Measurements from ENCODE around the gene PLAGL2.
"Not testable (repeated sequence)": the region's sequence is repeated elsewhere in the genome, so short reads cannot be mapped to it uniquely, and the experiment has no call there.

PLAGL2 gene

GRCh38 chr20:32184961-32185603, 22.5 kb downstream of the PLAGL2 start:
- no peaks in the 10 kb centered on the region for H3K4me1 ChIP-seq
- H3K27me3 ChIP-seq = no peaks in the 10 kb centered on the region
- no peaks in the 10 kb centered on the region for H3K9me3 ChIP-seq
- no peak for TF ChIP-seq CTCF (IDR thresholded peaks at IDR 0.05; ENCODE audit: low read depth, low read length)
- H3K36me3 ChIP-seq = no peaks in the 10 kb centered on the region
- H3K4me3 ChIP-seq (ENCODE audit: low read depth, low read length) = no peak overlapping the region
- no peak for DNase-seq

GRCh38 chr20:32183947-32184635, 23.5 kb downstream of the PLAGL2 start:
- TF ChIP-seq CTCF (IDR thresholded peaks at IDR 0.05; ENCODE audit: low read depth, low read length) = no peak
- Histone ChIP-seq H3K4me1 (no peaks in the 10 kb centered on the region), H3K9me3 (no peaks in the 10 kb centered on the region), H3K27me3 (no peaks in the 10 kb centered on the region), H3K36me3 (no peaks in the 10 kb centered on the region), H3K4me3 (ENCODE audit: low read depth, low read length) (no peak overlapping the region)
- DNase-seq = no peak

DNA sequence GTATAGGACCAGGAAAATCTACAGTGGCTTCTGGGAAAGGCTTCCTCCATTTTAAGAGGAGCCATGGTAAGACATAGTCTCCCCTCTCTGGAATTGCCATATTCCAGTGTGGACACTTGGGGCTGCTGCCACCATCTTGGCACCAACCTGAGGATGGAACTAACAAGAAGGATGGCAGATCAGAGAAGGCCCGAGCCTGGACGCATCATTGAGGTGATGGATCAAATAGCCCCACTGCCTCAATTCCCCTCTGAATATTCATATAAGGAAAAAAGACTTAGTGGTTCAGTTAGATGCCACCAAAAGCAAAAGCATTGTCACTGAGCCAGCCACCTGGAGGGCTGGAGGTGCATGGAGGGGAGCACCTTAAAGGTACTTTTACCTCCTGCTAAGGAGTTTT, 25.9 kb downstream of the PLAGL2 start:
- no peak for TF ChIP-seq CTCF (IDR thresholded peaks at IDR 0.05; ENCODE audit: low read depth, low read length)
- Histone ChIP-seq H3K9me3 (no peaks in the 10 kb centered on the region), H3K36me3 (no peaks in the 10 kb centered on the region), H3K27me3 (no peaks in the 10 kb centered on the region), H3K4me1 (no peaks in the 10 kb centered on the region), H3K4me3 (ENCODE audit: low read depth, low read length) (no peak overlapping the region)
- DNase-seq = no peak

- no peak for DNase-seq
- Histone ChIP-seq H3K4me3 (ENCODE audit: low read depth, low read length) (no peak overlapping the region), H3K27me3 (no peaks in the 10 kb centered on the region), H3K9me3 (no peaks in the 10 kb centered on the region), H3K4me1 (no peaks in the 10 kb centered on the region), H3K36me3 (no peaks in the 10 kb centered on the region)
- TF ChIP-seq CTCF (IDR thresholded peaks at IDR 0.05; ENCODE audit: low read depth, low read length) = no peak
These were observed 27.6 kb downstream of the PLAGL2 start for GRCh38 chr20:32179934-32180333.

DNA sequence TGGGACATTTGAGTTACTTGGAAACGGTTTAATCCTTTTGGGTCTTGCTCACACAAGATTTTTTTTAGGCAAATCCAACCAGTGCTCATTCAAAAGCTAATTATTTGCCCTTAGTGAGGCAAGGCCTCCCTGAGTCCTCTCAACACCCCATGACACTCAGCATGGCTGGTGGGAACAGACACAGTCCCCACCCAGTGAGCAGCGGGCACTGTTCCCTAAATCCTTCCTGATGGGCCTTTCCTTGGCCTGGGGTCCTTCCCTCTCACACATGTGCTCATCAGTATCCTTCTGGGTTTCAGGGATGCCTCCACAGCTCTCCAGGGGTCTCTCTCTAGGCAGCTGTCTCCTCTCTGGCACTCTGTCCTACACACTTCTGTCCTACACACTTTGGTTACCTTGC, 28.0 kb downstream of the PLAGL2 start:
- H3K27me3 ChIP-seq = no peaks in the 10 kb centered on the region
- no peak overlapping the region for H3K4me3 ChIP-seq (ENCODE audit: low read depth, low read length)
- H3K36me3 ChIP-seq = no peaks in the 10 kb centered on the region
- no peaks in the 10 kb centered on the region for H3K4me1 ChIP-seq
- TF ChIP-seq CTCF (IDR thresholded peaks at IDR 0.05; ENCODE audit: low read depth, low read length) = no peak
- no peaks in the 10 kb centered on the region for H3K9me3 ChIP-seq
- DNase-seq = no peak

GRCh38 chr20:32177696-32178095, 29.8 kb downstream of the PLAGL2 start:
- not testable (repeated sequence) for H3K36me3 ChIP-seq; H3K27me3 ChIP-seq; DNase-seq; H3K4me1 ChIP-seq; H3K9me3 ChIP-seq; H3K4me3 ChIP-seq (ENCODE audit: low read depth, low read length)

Measured in BE2C (cell line).